Measurements from ENCODE around the gene LCNL1.

LCNL1 gene

DNA sequence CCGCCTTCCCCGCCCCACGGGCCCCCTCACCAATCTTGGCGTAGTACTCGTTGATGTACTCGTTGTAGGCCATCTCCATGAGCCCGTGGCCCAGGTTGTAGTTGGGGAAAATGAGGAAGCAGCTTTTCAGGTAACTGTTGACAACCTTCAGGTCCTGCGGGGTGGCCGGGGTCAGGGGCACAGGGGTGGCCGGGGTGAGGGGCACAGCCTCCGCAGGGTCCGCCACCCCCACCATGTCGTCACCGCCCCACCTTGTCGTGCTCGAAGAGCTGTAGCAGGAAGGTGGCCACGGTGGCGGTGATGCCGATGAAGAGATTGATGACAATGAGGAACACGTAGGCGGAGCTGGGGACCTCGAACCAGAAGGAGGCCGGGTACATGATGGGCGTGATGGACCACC, 28.4 kb downstream of the LCNL1 start:
- DNase-seq (ENCODE audit: low read depth in 2 of 2), result no peak

GRCh38 chr9:137011907-137012675, 29.3 kb downstream of the LCNL1 start:
- DNase-seq (ENCODE audit: low read depth in 2 of 2), result no peak

GRCh38 chr9:137012694-137013570, 30.1 kb downstream of the LCNL1 start:
- DNase-seq (ENCODE audit: low read depth in 2 of 2), result no peak

GRCh38 chr9:137013571-137013940, 30.8 kb downstream of the LCNL1 start:
- no peak for DNase-seq (ENCODE audit: low read depth in 2 of 2)

GRCh38 chr9:137014166-137014565, 31.4 kb downstream of the LCNL1 start:
- no peak for DNase-seq (ENCODE audit: low read depth in 2 of 2)

DNA sequence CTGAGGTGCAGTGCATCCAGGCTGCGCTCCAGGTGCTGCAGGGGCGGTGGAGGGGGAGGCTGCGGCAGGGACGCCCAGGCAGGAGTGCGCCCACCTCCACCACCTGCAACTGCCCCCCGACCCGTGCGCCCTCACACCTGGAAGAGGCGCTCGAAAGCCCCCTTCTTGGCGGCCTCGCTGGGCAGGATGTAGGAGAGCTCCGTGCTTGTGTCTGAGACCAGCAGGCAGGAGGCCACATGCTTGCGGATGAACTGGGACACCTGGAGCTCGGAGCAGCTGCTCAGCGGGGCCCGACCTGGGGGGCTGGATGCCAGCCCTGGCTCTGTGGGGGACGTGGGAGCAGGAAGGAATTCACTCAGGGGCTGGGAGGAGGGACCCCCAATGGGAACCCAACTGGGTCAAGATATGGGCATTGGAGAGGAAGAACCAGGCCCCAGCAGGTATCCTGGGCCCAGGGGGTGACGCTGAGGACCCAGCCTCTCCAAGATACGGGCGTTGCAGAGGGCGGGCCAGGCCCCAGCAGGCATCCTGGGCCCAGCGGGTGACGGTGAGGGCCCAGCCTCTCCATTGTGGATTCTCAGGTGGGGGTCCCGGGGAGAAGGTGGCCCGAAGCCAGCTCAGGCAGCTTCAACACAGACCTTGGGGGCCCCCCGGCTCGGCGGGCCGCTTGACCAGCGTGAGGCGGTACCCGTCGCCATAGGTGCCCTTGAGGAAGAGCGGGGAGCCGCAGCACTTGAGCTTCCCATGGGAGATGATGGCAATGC, 32.2 kb downstream of the LCNL1 start:
- DNase-seq (ENCODE audit: low read depth in 2 of 2), result no peak

DNA sequence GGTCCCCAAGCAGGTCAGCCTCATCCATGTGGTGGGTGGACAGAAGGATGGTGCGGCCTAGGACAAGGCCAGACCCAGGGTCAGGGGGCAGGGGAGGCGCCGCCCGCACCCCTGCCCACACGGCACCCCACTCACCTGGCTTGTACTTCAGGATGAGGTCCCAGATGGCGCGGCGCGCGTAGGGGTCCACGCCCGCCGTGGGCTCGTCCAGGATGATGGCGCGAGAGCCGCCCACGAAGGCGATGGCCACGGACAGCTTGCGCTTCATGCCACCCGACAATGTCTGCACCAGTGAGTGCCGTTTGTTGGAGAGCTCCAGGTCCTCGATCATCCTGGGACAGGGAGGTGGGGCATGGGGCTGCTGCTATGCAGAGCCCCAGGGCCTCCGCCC, 32.7 kb downstream of the LCNL1 start:
- DNase-seq (ENCODE audit: low read depth in 2 of 2), result no peak

DNA sequence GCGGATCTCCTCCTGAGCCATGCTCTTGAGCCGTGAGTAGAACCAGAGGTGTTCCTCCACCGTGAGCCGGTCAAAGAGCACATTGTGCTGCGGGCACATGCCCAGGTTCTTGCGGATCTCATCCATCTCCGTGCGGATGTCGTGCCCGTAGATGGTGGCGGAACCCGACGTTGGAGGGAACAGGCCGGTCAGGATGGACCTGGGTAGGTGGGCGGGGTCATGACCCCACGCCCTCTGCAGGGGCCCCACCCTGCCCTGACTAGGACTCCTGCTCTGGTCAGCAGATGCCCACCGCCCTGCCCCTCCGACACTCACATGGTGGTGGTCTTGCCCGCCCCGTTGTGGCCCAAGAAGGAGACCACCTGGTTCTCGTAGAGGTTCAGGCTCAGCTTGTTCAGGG, 33.2 kb downstream of the LCNL1 start:
- no peak for DNase-seq (ENCODE audit: low read depth in 2 of 2)

DNA sequence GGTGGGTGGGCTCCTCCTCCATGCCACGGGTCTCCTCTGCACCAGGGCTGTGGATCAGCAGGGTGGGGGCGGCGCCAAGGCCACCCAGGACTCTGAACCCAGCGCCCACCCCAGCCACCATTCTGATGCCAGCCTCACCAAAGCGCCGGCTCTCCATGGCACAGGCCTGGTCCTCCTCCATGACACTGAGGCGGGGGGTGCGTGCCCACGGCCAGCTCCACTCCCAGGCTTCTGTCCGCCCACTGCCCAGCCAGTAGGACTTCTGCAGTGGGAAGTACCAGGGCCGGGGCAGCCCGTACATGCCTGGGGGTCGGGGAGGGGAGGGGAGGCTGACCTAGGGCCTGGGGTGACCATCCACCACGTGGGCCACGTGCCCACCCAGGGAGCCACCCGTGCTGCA, 33.6 kb downstream of the LCNL1 start:
- no peak for DNase-seq (ENCODE audit: low read depth in 2 of 2)

- DNase-seq (ENCODE audit: low read depth in 2 of 2), result no peak
Measured at GRCh38 chr9:137017071-137017470, 34.3 kb downstream of the LCNL1 start.

DNA sequence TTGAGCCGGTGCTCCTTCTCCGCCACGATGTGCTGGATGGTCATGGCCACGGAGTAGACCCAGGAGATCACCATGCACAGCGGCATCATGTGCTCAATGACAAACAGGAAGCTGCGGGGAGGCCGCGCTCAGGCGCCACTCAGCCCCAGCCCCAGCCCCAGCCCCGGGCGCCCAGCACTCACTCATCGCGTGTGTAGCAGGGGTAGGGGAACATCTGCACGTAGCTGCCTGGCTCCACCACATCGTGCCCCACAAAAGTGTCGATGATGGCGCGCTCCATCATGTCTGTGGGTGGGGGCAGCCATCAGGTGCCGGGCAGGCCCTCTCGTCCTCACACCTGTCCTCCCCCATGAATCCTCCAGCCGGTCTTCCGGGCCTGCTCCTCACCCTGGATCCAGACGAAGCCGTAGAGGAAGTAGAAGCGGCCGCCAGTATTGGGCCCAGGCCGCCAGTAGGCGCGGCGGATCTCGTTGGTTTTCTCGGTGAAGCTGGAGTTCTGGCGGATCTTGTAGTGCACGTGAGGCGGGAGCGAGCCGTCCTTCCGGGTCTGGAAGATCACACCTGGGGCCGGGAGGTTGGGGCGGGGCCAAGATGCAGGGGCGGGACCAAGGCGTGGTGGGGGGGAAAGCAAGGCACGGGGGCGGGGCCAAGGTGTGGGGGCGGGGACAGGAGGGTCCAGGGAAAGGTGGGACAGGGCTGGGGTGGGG, 35.2 kb downstream of the LCNL1 start:
- DNase-seq (ENCODE audit: low read depth in 2 of 2), result no peak

GRCh38 chr9:137018761-137019559, 36.2 kb downstream of the LCNL1 start:
- no peak for DNase-seq (ENCODE audit: low read depth in 2 of 2)

- no peak for DNase-seq (ENCODE audit: low read depth in 2 of 2)
Measured at GRCh38 chr9:137019891-137020683, 37.3 kb downstream of the LCNL1 start.

GRCh38 chr9:137020771-137021567, 38.2 kb downstream of the LCNL1 start:
- DNase-seq (ENCODE audit: low read depth in 2 of 2), result no peak

GRCh38 chr9:137021568-137021978, 38.8 kb downstream of the LCNL1 start:
- DNase-seq (ENCODE audit: low read depth in 2 of 2), result no peak

- DNase-seq (ENCODE audit: low read depth in 2 of 2), result peak; percentile 42 to 52
Measured at GRCh38 chr9:137021979-137022661, 39.3 kb downstream of the LCNL1 start.

DNA sequence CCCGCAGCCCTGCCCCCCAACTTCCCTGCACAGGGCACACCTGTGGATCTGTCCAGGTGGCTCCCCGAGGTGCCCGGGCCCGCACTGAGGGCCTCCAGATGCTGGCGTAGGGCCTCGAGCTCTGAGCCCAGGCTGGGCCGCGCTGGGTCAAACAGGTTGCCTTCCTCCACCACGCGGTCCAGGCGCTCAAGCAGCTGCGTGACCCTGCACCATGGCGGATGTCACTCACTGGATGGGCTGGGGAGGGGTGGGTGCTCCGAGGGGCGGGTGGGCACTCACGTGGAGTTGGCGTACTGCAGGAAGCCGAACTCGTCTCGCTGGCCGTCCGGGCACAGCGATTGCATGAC, 39.8 kb downstream of the LCNL1 start:
- no peak for DNase-seq (ENCODE audit: low read depth in 2 of 2)

DNA sequence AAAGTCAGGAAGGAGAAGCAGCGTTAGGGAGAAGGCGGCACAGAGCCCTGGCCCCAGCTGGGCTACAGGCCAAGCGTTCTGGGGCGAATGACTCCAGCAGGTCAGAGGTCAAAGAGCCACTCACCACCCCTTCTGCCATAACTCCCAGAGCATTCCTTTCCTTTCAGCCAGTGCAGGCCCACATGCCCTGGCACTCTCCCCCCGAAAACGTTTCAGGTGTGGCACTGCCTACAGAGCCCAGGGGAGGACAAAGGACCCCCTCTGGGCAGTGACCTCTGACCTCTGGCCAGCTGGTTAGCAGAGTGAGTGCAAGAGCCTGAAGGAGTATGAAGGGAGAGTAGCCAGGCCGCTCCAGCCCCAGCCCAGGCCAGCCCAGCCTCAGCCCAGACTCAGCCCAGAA, 40.4 kb downstream of the LCNL1 start:
- no peak for DNase-seq (ENCODE audit: low read depth in 2 of 2)

GRCh38 chr9:137023583-137023991, 40.8 kb downstream of the LCNL1 start:
- no peak for DNase-seq (ENCODE audit: low read depth in 2 of 2)
